NCI-H128 (cell line): ENCODE measurements around the gene CZIB.

Experiments
- DNase-seq: peaks from one replicate; lab custom pipeline; 2025; ENCODE audit not compliant: unreplicated experiment; lab: John Stamatoyannopoulos, UW

The CZIB gene

GRCh38 chr1:53220171-53220961 lies at the start of gene CZIB:
Gene CZIB (minus strand): TSS chr1:53220634. CDS start chr1:53220575, 59 bp downstream.
- DNase-seq: peak; percentile 91

- DNase-seq: no peak
Observed at GRCh38 chr1:53270107-53270506, 49.7 kb upstream of the CZIB start.

GRCh38 chr1:53267761-53268160 lies 47.3 kb upstream of the CZIB start:
- no peak for DNase-seq

GRCh38 chr1:53266038-53266437 lies 45.6 kb upstream of the CZIB start:
- DNase-seq: no peak

GRCh38 chr1:53265581-53265980 lies 45.1 kb upstream of the CZIB start:
- no peak for DNase-seq

- no peak for DNase-seq
Observed at GRCh38 chr1:53264048-53264447, 43.6 kb upstream of the CZIB start.

GRCh38 chr1:53262000-53262399 lies 41.6 kb upstream of the CZIB start:
- no peak for DNase-seq

- DNase-seq: no peak
Observed at GRCh38 chr1:53260631-53261247, 40.3 kb upstream of the CZIB start.

GRCh38 chr1:53259932-53260331 lies 39.5 kb upstream of the CZIB start:
- DNase-seq: no peak

GRCh38 chr1:53258216-53258615 lies 37.8 kb upstream of the CZIB start:
- no peak for DNase-seq

- DNase-seq: no peak
Observed at GRCh38 chr1:53257454-53258081, 37.1 kb upstream of the CZIB start.

- no peak for DNase-seq
Observed at GRCh38 chr1:53256511-53257453, 36.3 kb upstream of the CZIB start.

GRCh38 chr1:53255031-53255430 lies 34.6 kb upstream of the CZIB start:
- DNase-seq: no peak

GRCh38 chr1:53254011-53254640 lies 33.7 kb upstream of the CZIB start:
- no peak for DNase-seq

GRCh38 chr1:53250325-53250724 lies 29.9 kb upstream of the CZIB start:
- no peak for DNase-seq

GRCh38 chr1:53249706-53250105 lies 29.3 kb upstream of the CZIB start:
- no peak for DNase-seq

GRCh38 chr1:53246261-53247134 lies 26.1 kb upstream of the CZIB start:
- DNase-seq: no peak

- DNase-seq: no peak
Observed at GRCh38 chr1:53244141-53244540, 23.7 kb upstream of the CZIB start.

- DNase-seq: no peak
Observed at GRCh38 chr1:53242381-53242780, 21.9 kb upstream of the CZIB start.

GRCh38 chr1:53241828-53242227 lies 21.4 kb upstream of the CZIB start:
- DNase-seq: no peak
